ENCODE data around the gene PDE11A. TPM values are rescaled to one million over a fixed set of nuclear protein-coding genes. Genes with fewer than 3 reads are reported as not detected.

Gene PDE11A
- total and polyA plus RNA-seq, 2 donors = 0.14 to 0.43 TPM

- no peak overlapping the region for H3K27ac ChIP-seq (ENCODE audit: low read depth in 1 of 2, low read length in 1 of 2)
- no peaks in the 10 kb centered on the region for H3K4me1 ChIP-seq (ENCODE audit: control insufficient read depth in 2 of 2, insufficient read depth in 2 of 2, low read length in 2 of 2)
- DNase-seq (ENCODE audit: low read depth in 6 of 9, low spot score in 9 of 9) = no peak
- H3K4me3 ChIP-seq (ENCODE audit: low read length in 2 of 2) = no peak overlapping the region
- H3K27me3 ChIP-seq (ENCODE audit: control insufficient read depth in 2 of 2, insufficient read depth in 1 of 2, low read length in 1 of 2) = no peaks in the 10 kb centered on the region
- H3K9me3 ChIP-seq (ENCODE audit: control insufficient read depth in 2 of 2, insufficient read depth in 1 of 2, low read length in 1 of 2) = no peaks in the 10 kb centered on the region
- no peaks in the 10 kb centered on the region for H3K36me3 ChIP-seq (ENCODE audit: control insufficient read depth in 2 of 2, insufficient read depth in 2 of 2, low read length in 1 of 2)
- 95% methylated on average over 3 of the region's 3 CpGs for WGBS
Observed at GRCh38 chr2:177669625-177670330, 402.8 kb downstream of the PDE11A start.

GRCh38 chr2:177669201-177669600 lies 403.4 kb downstream of the PDE11A start:
- H3K4me1 ChIP-seq (ENCODE audit: control insufficient read depth in 2 of 2, insufficient read depth in 2 of 2, low read length in 2 of 2) = no peaks in the 10 kb centered on the region
- no peak for DNase-seq (ENCODE audit: low read depth in 6 of 9, low spot score in 9 of 9)
- H3K27me3 ChIP-seq (ENCODE audit: control insufficient read depth in 2 of 2, insufficient read depth in 1 of 2, low read length in 1 of 2) = no peaks in the 10 kb centered on the region
- H3K27ac ChIP-seq (ENCODE audit: low read depth in 1 of 2, low read length in 1 of 2) = no peak overlapping the region
- 95% methylated on average over 5 of the region's 5 CpGs for WGBS
- H3K9me3 ChIP-seq (ENCODE audit: control insufficient read depth in 2 of 2, insufficient read depth in 1 of 2, low read length in 1 of 2) = no peaks in the 10 kb centered on the region
- no peaks in the 10 kb centered on the region for H3K36me3 ChIP-seq (ENCODE audit: control insufficient read depth in 2 of 2, insufficient read depth in 2 of 2, low read length in 1 of 2)
- H3K4me3 ChIP-seq (ENCODE audit: low read length in 2 of 2) = no peak overlapping the region

- DNase-seq (ENCODE audit: low read depth in 6 of 9, low spot score in 9 of 9) = no peak
- H3K27me3 ChIP-seq (ENCODE audit: control insufficient read depth in 2 of 2, insufficient read depth in 1 of 2, low read length in 1 of 2) = no peaks in the 10 kb centered on the region
- WGBS = 97% methylated on average over 3 of the region's 3 CpGs
- H3K4me3 ChIP-seq (ENCODE audit: low read length in 2 of 2) = no peak overlapping the region
- no peaks in the 10 kb centered on the region for H3K4me1 ChIP-seq (ENCODE audit: control insufficient read depth in 2 of 2, insufficient read depth in 2 of 2, low read length in 2 of 2)
- no peak overlapping the region for H3K27ac ChIP-seq (ENCODE audit: low read depth in 1 of 2, low read length in 1 of 2)
- H3K9me3 ChIP-seq (ENCODE audit: control insufficient read depth in 2 of 2, insufficient read depth in 1 of 2, low read length in 1 of 2) = no peaks in the 10 kb centered on the region
- H3K36me3 ChIP-seq (ENCODE audit: control insufficient read depth in 2 of 2, insufficient read depth in 2 of 2, low read length in 1 of 2) = no peaks in the 10 kb centered on the region
Observed at GRCh38 chr2:177668617-177669016, 404.0 kb downstream of the PDE11A start.

GRCh38 chr2:177667626-177668025 lies 405.0 kb downstream of the PDE11A start:
- WGBS = 0% methylated on average over 1 of the region's 1 CpG
- Histone ChIP-seq H3K36me3 (ENCODE audit: control insufficient read depth in 2 of 2, insufficient read depth in 2 of 2, low read length in 1 of 2) (no peaks in the 10 kb centered on the region), H3K27me3 (ENCODE audit: control insufficient read depth in 2 of 2, insufficient read depth in 1 of 2, low read length in 1 of 2) (no peaks in the 10 kb centered on the region), H3K4me3 (ENCODE audit: low read length in 2 of 2) (no peak overlapping the region), H3K27ac (ENCODE audit: low read depth in 1 of 2, low read length in 1 of 2) (no peak overlapping the region), H3K4me1 (ENCODE audit: control insufficient read depth in 2 of 2, insufficient read depth in 2 of 2, low read length in 2 of 2) (no peaks in the 10 kb centered on the region), H3K9me3 (ENCODE audit: control insufficient read depth in 2 of 2, insufficient read depth in 1 of 2, low read length in 1 of 2) (no peaks in the 10 kb centered on the region)
- no peak for DNase-seq (ENCODE audit: low read depth in 6 of 9, low spot score in 9 of 9)

GRCh38 chr2:177666408-177666807 lies 406.2 kb downstream of the PDE11A start:
- Histone ChIP-seq H3K36me3 (ENCODE audit: control insufficient read depth in 2 of 2, insufficient read depth in 2 of 2, low read length in 1 of 2) (no peaks in the 10 kb centered on the region), H3K9me3 (ENCODE audit: control insufficient read depth in 2 of 2, insufficient read depth in 1 of 2, low read length in 1 of 2) (no peaks in the 10 kb centered on the region), H3K4me1 (ENCODE audit: control insufficient read depth in 2 of 2, insufficient read depth in 2 of 2, low read length in 2 of 2) (no peaks in the 10 kb centered on the region), H3K4me3 (ENCODE audit: low read length in 2 of 2) (no peak overlapping the region), H3K27me3 (ENCODE audit: control insufficient read depth in 2 of 2, insufficient read depth in 1 of 2, low read length in 1 of 2) (no peaks in the 10 kb centered on the region), H3K27ac (ENCODE audit: low read depth in 1 of 2, low read length in 1 of 2) (no peak overlapping the region)
- no peak for DNase-seq (ENCODE audit: low read depth in 6 of 9, low spot score in 9 of 9)

- no peak for DNase-seq (ENCODE audit: low read depth in 6 of 9, low spot score in 9 of 9)
- H3K27ac ChIP-seq (ENCODE audit: low read depth in 1 of 2, low read length in 1 of 2) = no peak overlapping the region
- WGBS = 51% methylated on average over 2 of the region's 2 CpGs
- H3K36me3 ChIP-seq (ENCODE audit: control insufficient read depth in 2 of 2, insufficient read depth in 2 of 2, low read length in 1 of 2) = no peaks in the 10 kb centered on the region
- H3K4me1 ChIP-seq (ENCODE audit: control insufficient read depth in 2 of 2, insufficient read depth in 2 of 2, low read length in 2 of 2) = no peaks in the 10 kb centered on the region
- no peak overlapping the region for H3K4me3 ChIP-seq (ENCODE audit: low read length in 2 of 2)
- no peaks in the 10 kb centered on the region for H3K27me3 ChIP-seq (ENCODE audit: control insufficient read depth in 2 of 2, insufficient read depth in 1 of 2, low read length in 1 of 2)
- H3K9me3 ChIP-seq (ENCODE audit: control insufficient read depth in 2 of 2, insufficient read depth in 1 of 2, low read length in 1 of 2) = no peaks in the 10 kb centered on the region
Observed at GRCh38 chr2:177665948-177666347, 406.6 kb downstream of the PDE11A start.

- H3K4me1 ChIP-seq (ENCODE audit: control insufficient read depth in 2 of 2, insufficient read depth in 2 of 2, low read length in 2 of 2) = no peaks in the 10 kb centered on the region
- no peak overlapping the region for H3K4me3 ChIP-seq (ENCODE audit: low read length in 2 of 2)
- H3K27ac ChIP-seq (ENCODE audit: low read depth in 1 of 2, low read length in 1 of 2) = no peak overlapping the region
- 74% methylated on average over 4 of the region's 4 CpGs for WGBS
- DNase-seq (ENCODE audit: low read depth in 6 of 9, low spot score in 9 of 9) = no peak
- H3K36me3 ChIP-seq (ENCODE audit: control insufficient read depth in 2 of 2, insufficient read depth in 2 of 2, low read length in 1 of 2) = no peaks in the 10 kb centered on the region
- H3K27me3 ChIP-seq (ENCODE audit: control insufficient read depth in 2 of 2, insufficient read depth in 1 of 2, low read length in 1 of 2) = no peaks in the 10 kb centered on the region
- no peaks in the 10 kb centered on the region for H3K9me3 ChIP-seq (ENCODE audit: control insufficient read depth in 2 of 2, insufficient read depth in 1 of 2, low read length in 1 of 2)
Observed at GRCh38 chr2:177665328-177665727, 407.2 kb downstream of the PDE11A start.

GRCh38 chr2:177662895-177663294 lies 409.7 kb downstream of the PDE11A start:
- 72% methylated on average over 4 of the region's 4 CpGs for WGBS
- Histone ChIP-seq H3K27me3 (ENCODE audit: control insufficient read depth in 2 of 2, insufficient read depth in 1 of 2, low read length in 1 of 2) (no peaks in the 10 kb centered on the region), H3K4me1 (ENCODE audit: control insufficient read depth in 2 of 2, insufficient read depth in 2 of 2, low read length in 2 of 2) (no peaks in the 10 kb centered on the region), H3K27ac (ENCODE audit: low read depth in 1 of 2, low read length in 1 of 2) (no peak overlapping the region), H3K36me3 (ENCODE audit: control insufficient read depth in 2 of 2, insufficient read depth in 2 of 2, low read length in 1 of 2) (no peaks in the 10 kb centered on the region), H3K9me3 (ENCODE audit: control insufficient read depth in 2 of 2, insufficient read depth in 1 of 2, low read length in 1 of 2) (no peaks in the 10 kb centered on the region), H3K4me3 (ENCODE audit: low read length in 2 of 2) (no peak overlapping the region)
- DNase-seq (ENCODE audit: low read depth in 6 of 9, low spot score in 9 of 9) = no peak

GRCh38 chr2:177660742-177661141 lies 411.8 kb downstream of the PDE11A start:
- H3K4me1 ChIP-seq (ENCODE audit: control insufficient read depth in 2 of 2, insufficient read depth in 2 of 2, low read length in 2 of 2) = no peaks in the 10 kb centered on the region
- no peak overlapping the region for H3K4me3 ChIP-seq (ENCODE audit: low read length in 2 of 2)
- no peak for DNase-seq (ENCODE audit: low read depth in 6 of 9, low spot score in 9 of 9)
- H3K27me3 ChIP-seq (ENCODE audit: control insufficient read depth in 2 of 2, insufficient read depth in 1 of 2, low read length in 1 of 2) = no peaks in the 10 kb centered on the region
- H3K36me3 ChIP-seq (ENCODE audit: control insufficient read depth in 2 of 2, insufficient read depth in 2 of 2, low read length in 1 of 2) = no peaks in the 10 kb centered on the region
- no peak overlapping the region for H3K27ac ChIP-seq (ENCODE audit: low read depth in 1 of 2, low read length in 1 of 2)
- WGBS = 64% methylated on average over 3 of the region's 3 CpGs
- H3K9me3 ChIP-seq (ENCODE audit: control insufficient read depth in 2 of 2, insufficient read depth in 1 of 2, low read length in 1 of 2) = no peaks in the 10 kb centered on the region

All from thymus (tissue), 11 donors.